SK-N-SH treated with all-trans-retinoic acid at 6 μM for 48 hours (cell line): Measurements from ENCODE around the gene CHRM4.

Experiments used
- ARNTL ChIP-seq: fragments of 450-650 bp; formaldehyde crosslinking; IDR thresholded peaks from 2 replicates; pipeline ENCODE4 v1.5.0; 2020; ENCODE audit warnings: low read depth, mild to moderate bottlenecking, moderate library complexity, borderline replicate concordance
- CSDC2 ChIP-seq: fragments of 250-450 bp; sonication (Bioruptor Pico); IDR thresholded peaks from 2 replicates; pipeline ENCODE4 v1.5.0; 2020; ENCODE audit warnings: mild to moderate bottlenecking, moderate library complexity
- PPARA ChIP-seq: fragments of 250-450 bp; sonication (Bioruptor Pico); IDR thresholded peaks from 2 replicates; pipeline ENCODE4 v1.5.0; 2020; ENCODE audit warnings: mild to moderate bottlenecking, borderline replicate concordance
- RARB ChIP-seq: fragments of 250-450 bp; sonication (Bioruptor Pico); IDR thresholded peaks from 2 replicates; pipeline ENCODE4 v1.8.0; 2021; ENCODE audit warnings: mild to moderate bottlenecking, moderate library complexity
- TCF4 ChIP-seq: fragments of 250-450 bp; sonication (Bioruptor Pico); IDR thresholded peaks from 2 replicates; pipeline ENCODE4 v1.8.0; 2021; ENCODE audit warnings: mild to moderate bottlenecking, moderate library complexity, borderline replicate concordance
- ZFP30 ChIP-seq: fragments of 450-650 bp; formaldehyde crosslinking; IDR thresholded peaks from 2 replicates; pipeline ENCODE4 v1.5.0; 2022; ENCODE audit warnings: mild to moderate bottlenecking, moderate library complexity
- ZNF70 ChIP-seq: fragments of 450-650 bp; formaldehyde crosslinking; IDR thresholded peaks from 2 replicates; pipeline ENCODE4 v1.5.0; 2020; ENCODE audit warnings: mild to moderate bottlenecking, moderate library complexity
- TF ChIP-seq, protein P1 (sequence below): fragments of 250-450 bp; sonication (Bioruptor Pico); IDR thresholded peaks from 2 replicates; pipeline ENCODE4 v1.8.0; 2020; ENCODE audit warnings: mild to moderate bottlenecking, moderate library complexity, borderline replicate concordance
- TF ChIP-seq, protein P2 (sequence below): fragments of 250-450 bp; sonication (Bioruptor Pico); IDR thresholded peaks from 2 replicates; pipeline ENCODE4 v1.8.0; 2021; ENCODE audit warnings: low read depth, mild to moderate bottlenecking, moderate library complexity, borderline replicate concordance

DNA sequence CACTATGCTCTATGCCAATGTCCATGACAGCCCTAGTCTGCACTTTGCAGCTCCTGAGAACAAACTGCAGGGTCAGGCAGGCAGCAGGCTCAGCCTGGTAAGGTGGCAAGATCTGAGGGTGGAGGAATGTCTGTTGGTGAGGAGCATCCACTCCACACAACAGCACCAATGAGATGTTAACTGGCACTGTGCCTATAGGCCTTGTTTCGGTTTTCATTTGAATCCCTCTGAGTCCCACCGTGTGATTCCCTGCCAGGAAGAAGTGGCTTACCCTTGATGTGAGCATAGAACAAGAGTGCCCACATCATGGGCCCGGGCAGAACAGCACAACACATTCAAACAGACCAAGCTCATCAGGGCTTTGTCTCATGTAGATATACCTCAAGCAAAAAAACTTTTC, 44.1 kb upstream of the CHRM4 start:
- TF ChIP-seq RARB (CRISPR knock-in tag) (no peak), ARNTL (no peak), PPARA (no peak), CSDC2 (CRISPR knock-in tag) (no peak), ZFP30 (CRISPR knock-in tag) (no peak), ZNF70 (CRISPR knock-in tag) (no peak), TCF4 (no peak)
- TF ChIP-seq, protein P1, sequence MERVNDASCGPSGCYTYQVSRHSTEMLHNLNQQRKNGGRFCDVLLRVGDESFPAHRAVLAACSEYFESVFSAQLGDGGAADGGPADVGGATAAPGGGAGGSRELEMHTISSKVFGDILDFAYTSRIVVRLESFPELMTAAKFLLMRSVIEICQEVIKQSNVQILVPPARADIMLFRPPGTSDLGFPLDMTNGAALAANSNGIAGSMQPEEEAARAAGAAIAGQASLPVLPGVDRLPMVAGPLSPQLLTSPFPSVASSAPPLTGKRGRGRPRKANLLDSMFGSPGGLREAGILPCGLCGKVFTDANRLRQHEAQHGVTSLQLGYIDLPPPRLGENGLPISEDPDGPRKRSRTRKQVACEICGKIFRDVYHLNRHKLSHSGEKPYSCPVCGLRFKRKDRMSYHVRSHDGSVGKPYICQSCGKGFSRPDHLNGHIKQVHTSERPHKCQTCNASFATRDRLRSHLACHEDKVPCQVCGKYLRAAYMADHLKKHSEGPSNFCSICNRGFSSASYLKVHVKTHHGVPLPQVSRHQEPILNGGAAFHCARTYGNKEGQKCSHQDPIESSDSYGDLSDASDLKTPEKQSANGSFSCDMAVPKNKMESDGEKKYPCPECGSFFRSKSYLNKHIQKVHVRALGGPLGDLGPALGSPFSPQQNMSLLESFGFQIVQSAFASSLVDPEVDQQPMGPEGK (CRISPR knock-in tag), result no peak
- TF ChIP-seq, protein P2, sequence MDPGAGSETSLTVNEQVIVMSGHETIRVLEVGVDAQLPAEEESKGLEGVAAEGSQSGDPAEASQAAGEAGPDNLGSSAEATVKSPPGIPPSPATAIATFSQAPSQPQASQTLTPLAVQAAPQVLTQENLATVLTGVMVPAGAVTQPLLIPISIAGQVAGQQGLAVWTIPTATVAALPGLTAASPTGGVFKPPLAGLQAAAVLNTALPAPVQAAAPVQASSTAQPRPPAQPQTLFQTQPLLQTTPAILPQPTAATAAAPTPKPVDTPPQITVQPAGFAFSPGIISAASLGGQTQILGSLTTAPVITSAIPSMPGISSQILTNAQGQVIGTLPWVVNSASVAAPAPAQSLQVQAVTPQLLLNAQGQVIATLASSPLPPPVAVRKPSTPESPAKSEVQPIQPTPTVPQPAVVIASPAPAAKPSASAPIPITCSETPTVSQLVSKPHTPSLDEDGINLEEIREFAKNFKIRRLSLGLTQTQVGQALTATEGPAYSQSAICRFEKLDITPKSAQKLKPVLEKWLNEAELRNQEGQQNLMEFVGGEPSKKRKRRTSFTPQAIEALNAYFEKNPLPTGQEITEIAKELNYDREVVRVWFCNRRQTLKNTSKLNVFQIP, result no peak
